HUES6 (cell line): Measurements from ENCODE around the gene ARHGAP15.

ENCODE experiments used
- H3K27ac ChIP-seq: 2 replicates; pipeline ENCODE4 v1.7.0; 2013; ENCODE audit warnings: low read depth, mild to moderate bottlenecking, low read length, inconsistent platforms
- H3K27me3 ChIP-seq: 2 replicates; pipeline ENCODE4 v1.6.1; 2013; ENCODE audit warnings: low read length; ENCODE audit not compliant: control insufficient read depth, insufficient read depth
- H3K36me3 ChIP-seq: 2 replicates; pipeline ENCODE4 v1.6.1; 2013; ENCODE audit warnings: low read length; ENCODE audit not compliant: control insufficient read depth, insufficient read depth
- H3K4me1 ChIP-seq: 2 replicates; pipeline ENCODE4 v1.6.1; 2013; ENCODE audit warnings: low read length; ENCODE audit not compliant: control insufficient read depth, insufficient read depth
- H3K4me3 ChIP-seq: 2 replicates; pipeline ENCODE4 v1.5.1; 2013; ENCODE audit warnings: low read depth, low read length
- H3K9ac ChIP-seq: one replicate; pipeline ENCODE4 v1.6.1; 2013; ENCODE audit warnings: mild to moderate bottlenecking, low read length
- H3K9me3 ChIP-seq: 2 replicates; pipeline ENCODE4 v1.6.1; 2013; ENCODE audit warnings: low read depth, low read length; ENCODE audit not compliant: control insufficient read depth, insufficient read depth

ARHGAP15 gene

DNA sequence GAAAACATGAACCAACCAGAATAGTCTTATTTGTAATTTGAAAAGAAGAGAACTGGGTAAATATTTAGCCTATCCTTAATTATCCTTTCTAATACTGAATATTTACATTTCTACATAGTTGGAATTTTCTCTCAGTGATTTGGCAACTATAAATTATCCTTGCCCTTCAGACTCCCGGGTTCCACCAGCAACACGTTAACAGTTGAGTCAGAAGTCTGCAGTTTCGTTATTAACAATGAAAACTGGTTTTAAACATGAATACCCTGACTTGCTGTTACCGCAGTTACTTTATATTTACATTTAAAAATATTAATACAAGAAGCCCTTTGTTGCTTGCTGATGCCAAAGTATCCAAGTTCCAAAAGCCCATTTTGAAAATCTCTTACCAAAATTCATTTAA, 673.0 kb downstream of the ARHGAP15 start:
- Histone ChIP-seq H3K9ac (no peak overlapping the region), H3K27ac (no peak overlapping the region), H3K4me3 (no peak overlapping the region), H3K36me3 (no peaks in the 10 kb centered on the region), H3K27me3 (no peaks in the 10 kb centered on the region), H3K9me3 (no peaks in the 10 kb centered on the region; the same call in 1 of the 2 replicates), H3K4me1 (peaks cover 2% of the 10 kb centered on the region; the same call in 1 of the 2 replicates)

DNA sequence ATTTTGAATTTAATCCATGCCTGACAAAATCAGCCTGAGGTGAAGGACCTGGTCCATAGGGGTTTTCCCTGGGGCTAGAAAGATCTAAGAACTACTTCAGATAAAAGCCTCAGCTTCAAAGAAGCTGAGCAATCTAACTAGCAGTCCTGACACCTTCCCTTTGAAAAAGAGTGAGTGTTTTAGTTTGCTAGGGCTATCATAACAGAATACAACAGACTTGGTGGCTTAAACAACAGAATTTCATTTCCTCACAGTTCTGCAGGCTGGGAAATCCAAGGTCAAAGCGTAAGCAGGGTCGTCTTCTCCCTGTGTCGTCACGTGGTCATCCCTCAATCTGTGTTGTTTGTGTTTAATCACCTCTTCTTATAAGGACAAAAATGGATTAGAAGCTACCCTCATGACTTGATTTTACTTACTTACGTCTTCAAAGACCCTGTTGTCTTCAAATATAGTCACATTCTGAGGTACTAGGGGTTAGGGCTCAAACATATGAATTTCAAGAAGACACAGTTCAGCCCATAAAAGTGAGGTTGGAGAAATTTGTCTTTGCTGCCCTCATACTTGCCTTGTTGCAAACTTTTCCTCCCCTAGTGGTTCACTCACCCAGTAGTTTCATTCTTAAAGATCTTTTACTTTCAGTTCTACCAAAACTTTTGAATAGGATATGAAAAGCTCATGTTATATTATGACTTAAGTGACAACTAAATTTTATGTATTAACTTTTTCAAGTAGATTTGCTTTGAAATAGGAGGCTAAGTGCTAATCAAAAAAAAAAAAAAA, 673.8 kb downstream of the ARHGAP15 start:
- Histone ChIP-seq H3K4me3 (no peak overlapping the region), H3K36me3 (no peaks in the 10 kb centered on the region), H3K9ac (no peak overlapping the region), H3K9me3 (no peaks in the 10 kb centered on the region; the same call in 1 of the 2 replicates), H3K27ac (no peak overlapping the region), H3K27me3 (no peaks in the 10 kb centered on the region), H3K4me1 (peaks cover 8% of the 10 kb centered on the region)

DNA sequence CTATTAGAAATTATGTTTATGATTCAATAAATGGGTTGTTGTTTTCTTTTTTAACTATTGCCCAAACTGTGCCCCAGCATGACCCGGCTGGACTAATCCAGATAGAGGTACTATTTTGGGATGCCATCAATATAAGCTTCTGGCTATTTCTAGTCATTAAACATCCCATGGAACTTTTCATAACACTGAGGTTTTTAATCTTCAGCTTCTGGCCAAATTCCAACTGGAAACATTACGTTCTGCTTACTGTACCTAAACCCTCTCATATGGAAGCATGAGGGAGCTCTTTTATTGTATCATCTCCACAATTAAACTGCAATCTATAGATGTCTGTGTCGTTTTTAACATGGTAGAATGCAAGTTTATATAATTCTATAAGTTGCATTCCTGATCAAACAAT, 674.7 kb downstream of the ARHGAP15 start:
- H3K4me1 ChIP-seq = peaks cover 16% of the 10 kb centered on the region
- no peaks in the 10 kb centered on the region for H3K27me3 ChIP-seq
- no peaks in the 10 kb centered on the region for H3K36me3 ChIP-seq
- no peak overlapping the region for H3K4me3 ChIP-seq
- no peaks in the 10 kb centered on the region; the same call in 1 of the 2 replicates for H3K9me3 ChIP-seq
- no peak overlapping the region for H3K9ac ChIP-seq
- H3K27ac ChIP-seq = no peak overlapping the region

DNA sequence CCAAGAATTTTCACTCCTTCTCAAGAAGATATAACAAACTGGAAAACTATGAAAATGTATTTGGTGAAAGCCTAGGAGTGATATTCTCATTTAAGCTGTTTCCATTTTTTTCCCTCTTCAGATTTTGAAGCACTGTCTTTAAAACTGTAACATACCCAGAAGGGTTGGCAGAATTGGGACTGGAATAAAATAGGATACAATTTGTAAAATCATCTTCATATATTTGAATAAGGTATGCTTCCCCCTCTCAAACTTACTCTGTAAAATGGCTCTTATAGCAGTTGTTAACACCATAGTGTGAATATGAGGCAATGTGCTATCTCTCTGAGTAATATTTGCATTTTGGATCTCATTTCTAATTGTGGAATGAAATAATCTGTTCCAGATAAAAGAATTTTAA, 676.4 kb downstream of the ARHGAP15 start:
- Histone ChIP-seq H3K36me3 (no peaks in the 10 kb centered on the region), H3K9me3 (no peaks in the 10 kb centered on the region; the same call in 1 of the 2 replicates), H3K4me1 (peaks cover 16% of the 10 kb centered on the region), H3K9ac (no peak overlapping the region), H3K27me3 (no peaks in the 10 kb centered on the region), H3K4me3 (no peak overlapping the region), H3K27ac (no peak overlapping the region)

DNA sequence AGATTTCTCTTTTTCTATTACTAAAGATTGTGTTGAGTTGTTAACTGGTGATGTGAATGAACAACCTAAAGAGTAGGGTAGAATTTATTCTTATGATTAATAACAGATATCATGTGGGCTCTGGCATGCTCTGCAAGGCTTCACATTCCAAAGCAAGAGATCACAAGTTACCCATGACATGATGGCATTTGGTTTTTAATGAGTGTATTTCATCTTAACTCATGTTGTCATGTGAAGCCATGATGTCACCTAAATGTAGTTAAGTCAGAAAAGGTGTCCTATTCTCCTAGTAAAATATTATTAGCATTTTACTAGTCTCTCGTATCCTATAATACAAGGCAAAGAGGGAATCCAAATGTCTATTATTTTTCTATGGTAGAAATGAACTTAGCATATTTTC, 678.0 kb downstream of the ARHGAP15 start:
- Histone ChIP-seq H3K36me3 (no peaks in the 10 kb centered on the region), H3K27me3 (no peaks in the 10 kb centered on the region), H3K4me3 (no peak overlapping the region), H3K9me3 (no peaks in the 10 kb centered on the region; the same call in 1 of the 2 replicates), H3K4me1 (peaks cover 16% of the 10 kb centered on the region), H3K27ac (no peak overlapping the region), H3K9ac (no peak overlapping the region)

DNA sequence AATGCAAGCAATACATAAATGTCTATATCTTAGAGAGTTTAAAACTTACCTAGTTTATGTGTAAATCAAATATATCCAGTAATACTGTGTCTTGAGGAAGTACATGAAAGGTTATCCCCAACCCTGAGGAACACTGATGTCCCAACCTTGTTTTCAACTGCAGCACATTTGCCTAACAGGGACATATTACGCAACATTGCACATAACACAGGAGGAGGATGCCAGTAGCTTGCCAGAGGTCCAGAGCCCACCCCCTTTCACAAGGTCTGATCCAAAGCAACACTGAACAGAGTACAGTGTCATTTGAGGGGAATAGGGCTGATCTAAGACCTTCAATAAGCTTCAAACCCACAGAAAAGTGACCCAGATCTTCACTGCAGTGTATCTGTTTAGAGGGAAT, 678.5 kb downstream of the ARHGAP15 start:
- no peak overlapping the region for H3K4me3 ChIP-seq
- peaks cover 16% of the 10 kb centered on the region for H3K4me1 ChIP-seq
- no peaks in the 10 kb centered on the region for H3K36me3 ChIP-seq
- H3K27ac ChIP-seq = no peak overlapping the region
- H3K9me3 ChIP-seq = no peaks in the 10 kb centered on the region
- no peaks in the 10 kb centered on the region for H3K27me3 ChIP-seq
- no peak overlapping the region for H3K9ac ChIP-seq

DNA sequence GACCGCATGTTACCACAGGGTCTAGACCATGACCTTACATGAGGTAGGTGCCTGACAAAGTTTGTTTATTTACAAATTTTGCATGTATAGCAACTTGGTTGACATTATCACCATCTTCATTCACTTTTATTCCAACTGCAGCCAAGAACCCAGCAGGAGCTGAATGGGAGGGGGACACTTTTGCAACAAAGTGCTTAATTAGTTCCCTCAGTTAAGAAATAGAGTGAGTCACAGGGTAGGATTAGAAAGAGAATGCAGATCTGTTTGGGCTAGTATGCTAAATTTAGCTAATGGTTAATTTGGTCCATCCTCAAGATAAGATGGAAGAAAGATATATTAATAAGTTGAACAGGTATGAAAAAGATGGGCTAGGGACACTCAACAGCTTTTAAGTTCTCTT, 678.9 kb downstream of the ARHGAP15 start:
- Histone ChIP-seq H3K27me3 (no peaks in the 10 kb centered on the region), H3K4me1 (peaks cover 16% of the 10 kb centered on the region), H3K4me3 (no peak overlapping the region), H3K9ac (no peak overlapping the region), H3K27ac (no peak overlapping the region), H3K9me3 (no peaks in the 10 kb centered on the region), H3K36me3 (no peaks in the 10 kb centered on the region)

DNA sequence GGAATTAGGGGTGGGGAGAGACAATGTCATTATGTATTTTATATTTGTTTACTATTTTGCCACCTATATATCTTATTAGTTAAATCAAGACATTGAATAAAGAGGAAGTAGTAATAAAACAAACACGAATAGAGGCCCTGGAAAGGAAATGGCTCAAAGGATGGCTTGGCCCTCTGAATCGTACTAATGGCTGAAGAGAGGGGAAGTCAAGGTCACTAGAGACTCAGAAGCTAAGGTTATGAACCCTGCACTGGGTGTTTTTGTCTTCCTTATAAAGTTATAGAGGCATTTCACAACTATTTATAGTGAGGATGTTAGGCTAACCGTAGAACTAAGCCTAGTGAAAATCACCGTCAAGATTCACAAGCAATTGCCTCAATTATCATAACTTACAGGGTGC, 685.9 kb downstream of the ARHGAP15 start:
- Histone ChIP-seq H3K4me3 (no peak overlapping the region), H3K27ac (no peak overlapping the region), H3K9ac (no peak overlapping the region), H3K9me3 (no peaks in the 10 kb centered on the region), H3K4me1 (peaks cover 15% of the 10 kb centered on the region), H3K36me3 (no peaks in the 10 kb centered on the region), H3K27me3 (no peaks in the 10 kb centered on the region)

DNA sequence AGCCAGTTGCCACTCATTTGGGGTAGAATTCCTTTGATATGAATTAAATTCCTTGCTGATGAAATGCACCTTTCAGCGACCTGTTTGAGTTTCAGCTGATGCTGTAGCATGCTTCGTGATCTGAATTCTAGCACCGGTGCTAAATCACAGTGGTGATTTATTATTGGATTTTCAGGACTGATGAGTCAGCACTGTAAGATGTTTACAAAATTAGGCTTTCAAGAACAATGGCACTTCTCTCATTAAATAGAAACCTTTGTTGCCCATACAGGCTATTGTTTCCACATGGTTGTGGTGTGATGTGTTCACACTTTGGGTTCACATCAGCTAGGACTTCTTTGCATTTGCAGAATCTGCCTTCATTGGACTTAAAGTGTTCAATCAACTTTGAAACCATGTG, 687.7 kb downstream of the ARHGAP15 start:
- no peaks in the 10 kb centered on the region for H3K27me3 ChIP-seq
- H3K4me3 ChIP-seq = no peak overlapping the region
- peaks cover 15% of the 10 kb centered on the region for H3K4me1 ChIP-seq
- H3K27ac ChIP-seq = no peak overlapping the region
- no peak overlapping the region for H3K9ac ChIP-seq
- no peaks in the 10 kb centered on the region for H3K9me3 ChIP-seq
- no peaks in the 10 kb centered on the region for H3K36me3 ChIP-seq
